ENCODE data around the gene STX2.

Gene STX2

GRCh38 chr12:130793554-130793849 is 45.5 kb downstream of the STX2 start:
- Histone ChIP-seq H4K20me1 (ENCODE audit: insufficient read depth) (no peaks in the 10 kb centered on the region), H3K79me2 (ENCODE audit: insufficient read depth, low read depth) (no peaks in the 10 kb centered on the region), H3K9ac (no peak overlapping the region), H3K27ac (no peak overlapping the region), H3K36me3 (ENCODE audit: insufficient read depth) (no peaks in the 10 kb centered on the region), H3K4me2 (no peak overlapping the region), H2AFZ (ENCODE audit: low read depth) (no peak overlapping the region), H3K27me3 (ENCODE audit: insufficient read depth, low read depth) (no peaks in the 10 kb centered on the region), H3K4me3 (IDR thresholded peaks at IDR 0.05; ENCODE audit: insufficient read depth, low read depth, low read length) (no peak overlapping the region), H3K4me1 (ENCODE audit: low read depth, poor library complexity, severe bottlenecking) (no peaks in the 10 kb centered on the region)
- TF ChIP-seq CTCF (conservative IDR thresholded peaks at IDR 0.05; ENCODE audit: low read depth, low read length): no peak

GRCh38 chr12:130792821-130793553 is 46.1 kb downstream of the STX2 start:
- Histone ChIP-seq H2AFZ (ENCODE audit: low read depth) (no peak overlapping the region), H4K20me1 (ENCODE audit: insufficient read depth) (no peaks in the 10 kb centered on the region), H3K36me3 (ENCODE audit: insufficient read depth) (no peaks in the 10 kb centered on the region), H3K27ac (no peak overlapping the region), H3K4me3 (IDR thresholded peaks at IDR 0.05; ENCODE audit: insufficient read depth, low read depth, low read length) (no peak overlapping the region), H3K9ac (no peak overlapping the region), H3K79me2 (ENCODE audit: insufficient read depth, low read depth) (no peaks in the 10 kb centered on the region), H3K4me2 (no peak overlapping the region), H3K4me1 (ENCODE audit: low read depth, poor library complexity, severe bottlenecking) (no peaks in the 10 kb centered on the region), H3K27me3 (ENCODE audit: insufficient read depth, low read depth) (no peaks in the 10 kb centered on the region)
- no peak for TF ChIP-seq CTCF (conservative IDR thresholded peaks at IDR 0.05; ENCODE audit: low read depth, low read length)

- H3K27me3 ChIP-seq (ENCODE audit: insufficient read depth, low read depth): no peaks in the 10 kb centered on the region
- no peak for TF ChIP-seq CTCF (conservative IDR thresholded peaks at IDR 0.05; ENCODE audit: low read depth, low read length)
- no peak overlapping the region for H3K9ac ChIP-seq
- no peaks in the 10 kb centered on the region for H3K79me2 ChIP-seq (ENCODE audit: insufficient read depth, low read depth)
- H3K4me3 ChIP-seq (IDR thresholded peaks at IDR 0.05; ENCODE audit: insufficient read depth, low read depth, low read length): no peak overlapping the region
- no peak overlapping the region for H2AFZ ChIP-seq (ENCODE audit: low read depth)
- no peaks in the 10 kb centered on the region for H3K4me1 ChIP-seq (ENCODE audit: low read depth, poor library complexity, severe bottlenecking)
- H3K4me2 ChIP-seq: no peak overlapping the region
- no peak overlapping the region for H3K27ac ChIP-seq
- H3K36me3 ChIP-seq (ENCODE audit: insufficient read depth): no peaks in the 10 kb centered on the region
- no peaks in the 10 kb centered on the region for H4K20me1 ChIP-seq (ENCODE audit: insufficient read depth)
Measured at GRCh38 chr12:130791629-130792028, 47.4 kb downstream of the STX2 start.

- Histone ChIP-seq H3K27me3 (ENCODE audit: insufficient read depth, low read depth) (no peaks in the 10 kb centered on the region), H3K79me2 (ENCODE audit: insufficient read depth, low read depth) (no peaks in the 10 kb centered on the region), H3K27ac (no peak overlapping the region), H3K4me2 (no peak overlapping the region), H2AFZ (ENCODE audit: low read depth) (no peak overlapping the region), H3K9ac (no peak overlapping the region), H3K4me3 (IDR thresholded peaks at IDR 0.05; ENCODE audit: insufficient read depth, low read depth, low read length) (no peak overlapping the region), H3K4me1 (ENCODE audit: low read depth, poor library complexity, severe bottlenecking) (no peaks in the 10 kb centered on the region), H3K36me3 (ENCODE audit: insufficient read depth) (no peaks in the 10 kb centered on the region), H4K20me1 (ENCODE audit: insufficient read depth) (no peaks in the 10 kb centered on the region)
- no peak for TF ChIP-seq CTCF (conservative IDR thresholded peaks at IDR 0.05; ENCODE audit: low read depth, low read length)
Measured at GRCh38 chr12:130788515-130788914, 50.5 kb downstream of the STX2 start.

Data from KMS-11 (cell line).